NCI-H524 treated with DMSO at 0.1 percent for 48 hours (cell line): Measurements from ENCODE around the gene AVPR1B.
"Not testable (repeated sequence)": the region's sequence is repeated elsewhere in the genome, so short reads cannot be mapped to it uniquely, and the experiment has no call there.

Experiments used
- DNase-seq: peaks from one replicate; lab custom pipeline; 2025; lab: John Stamatoyannopoulos, UW

AVPR1B gene

GRCh38 chr1:206081856-206082255, 35.3 kb downstream of the AVPR1B start:
- DNase-seq: no peak

- no peak for DNase-seq
Measured at GRCh38 chr1:206080026-206080820, 37.0 kb downstream of the AVPR1B start.

DNA sequence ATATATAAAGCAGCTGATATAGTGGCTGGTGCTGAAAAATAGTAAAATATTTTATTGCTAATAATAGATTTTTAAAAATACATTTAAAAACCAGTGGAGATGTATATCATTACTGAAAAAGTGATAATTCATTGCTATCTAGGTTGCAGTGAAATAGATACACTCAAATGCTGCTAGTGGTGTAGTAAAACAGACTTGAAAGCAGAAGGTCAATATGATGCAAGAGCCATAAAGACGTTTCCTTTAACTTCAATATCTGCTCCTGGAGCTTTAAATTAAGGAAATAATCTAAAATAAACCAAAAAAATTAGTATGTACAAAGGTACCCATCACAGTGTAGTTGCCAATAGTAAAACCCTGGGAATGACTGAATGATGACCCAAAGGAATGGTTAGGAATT, 38.1 kb downstream of the AVPR1B start:
- no peak for DNase-seq

- DNase-seq: no peak
Measured at GRCh38 chr1:206075786-206076755, 41.1 kb downstream of the AVPR1B start.

DNA sequence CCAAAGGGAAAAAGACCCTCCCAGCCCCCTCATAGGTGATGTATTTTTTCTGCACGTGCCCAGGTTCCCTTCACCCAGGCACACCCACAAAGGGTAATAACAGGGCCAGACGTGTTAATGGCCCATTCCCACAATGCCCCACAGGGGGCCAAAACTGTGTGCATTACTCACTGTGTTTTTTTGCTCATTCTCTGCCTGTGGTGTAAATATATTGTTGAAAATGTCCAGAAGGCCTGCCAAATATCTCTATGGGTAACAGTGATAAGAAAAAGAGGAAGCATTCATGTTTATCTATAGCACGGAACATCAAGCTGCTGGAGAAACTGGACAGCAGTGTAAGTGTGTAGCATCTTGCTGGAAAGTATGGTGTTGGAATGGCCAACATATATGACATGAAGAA, 42.3 kb downstream of the AVPR1B start:
- DNase-seq: no peak

DNA sequence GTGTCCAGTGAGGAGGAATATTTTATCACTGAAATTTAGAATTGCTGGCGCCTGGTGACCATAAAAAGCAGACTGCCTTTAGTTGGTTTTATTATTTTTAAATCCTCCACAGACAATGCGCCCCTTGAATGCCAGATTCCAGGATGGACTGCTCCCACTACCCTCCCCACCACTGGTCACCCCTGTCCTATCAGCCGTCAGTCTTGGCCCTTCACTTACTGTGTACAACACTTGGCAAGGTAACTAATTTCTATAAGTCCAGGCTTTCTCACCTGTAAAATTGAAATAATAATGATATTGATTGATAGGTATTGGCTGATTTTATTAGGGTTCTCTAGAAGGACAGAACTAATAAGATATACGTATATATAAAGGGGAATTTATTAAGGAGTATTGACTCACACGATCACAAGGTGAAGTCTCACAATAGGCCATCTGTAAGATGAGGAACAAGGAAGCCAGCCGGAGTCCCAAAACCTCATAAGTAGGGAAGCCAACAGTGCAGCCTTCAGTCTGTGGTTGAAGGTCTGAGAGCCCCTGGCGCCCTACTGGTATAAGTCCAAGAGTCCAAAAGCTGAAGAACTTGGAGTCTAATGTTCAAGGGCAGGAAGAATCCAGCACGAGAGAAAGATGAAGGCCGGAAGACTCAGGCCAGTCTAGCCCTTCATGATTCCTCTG, 46.4 kb downstream of the AVPR1B start:
- no peak for DNase-seq

- no peak for DNase-seq
Measured at GRCh38 chr1:206068314-206068713, 48.9 kb downstream of the AVPR1B start.

DNA sequence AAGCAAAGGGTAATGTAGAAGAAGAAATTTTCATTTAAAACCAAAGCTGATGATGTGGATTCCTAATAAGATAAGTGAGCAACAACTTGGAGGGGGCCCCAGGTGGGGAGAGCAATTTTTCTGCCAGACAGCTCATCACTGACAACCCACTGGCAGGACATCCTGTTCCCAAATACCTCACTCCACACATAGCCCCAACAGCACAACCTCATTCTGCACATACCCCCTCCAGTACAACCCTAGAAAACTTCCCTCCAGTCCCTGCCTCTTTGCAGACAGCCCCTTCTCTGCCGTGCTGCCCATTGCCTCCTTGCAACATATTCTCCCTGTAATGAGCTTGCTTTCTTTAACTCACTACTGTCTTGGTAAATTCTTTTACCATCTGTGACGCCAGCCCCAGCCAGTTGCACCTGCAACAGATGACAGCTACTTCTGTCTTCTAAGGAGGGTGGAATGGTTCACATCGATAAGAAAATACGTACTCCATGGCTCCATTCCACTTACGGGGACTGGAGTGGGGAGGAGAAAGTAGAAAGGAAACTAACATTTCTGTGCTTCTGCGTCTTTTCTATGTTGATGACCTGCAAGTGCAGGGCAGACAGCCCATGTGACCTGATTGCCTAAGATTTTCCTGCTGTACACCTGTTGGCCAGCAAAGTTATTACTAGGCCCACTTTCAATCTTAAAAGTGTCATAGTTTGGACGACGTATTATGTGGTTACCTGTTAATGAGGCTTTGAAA, 49.5 kb downstream of the AVPR1B start:
- no peak for DNase-seq

DNA sequence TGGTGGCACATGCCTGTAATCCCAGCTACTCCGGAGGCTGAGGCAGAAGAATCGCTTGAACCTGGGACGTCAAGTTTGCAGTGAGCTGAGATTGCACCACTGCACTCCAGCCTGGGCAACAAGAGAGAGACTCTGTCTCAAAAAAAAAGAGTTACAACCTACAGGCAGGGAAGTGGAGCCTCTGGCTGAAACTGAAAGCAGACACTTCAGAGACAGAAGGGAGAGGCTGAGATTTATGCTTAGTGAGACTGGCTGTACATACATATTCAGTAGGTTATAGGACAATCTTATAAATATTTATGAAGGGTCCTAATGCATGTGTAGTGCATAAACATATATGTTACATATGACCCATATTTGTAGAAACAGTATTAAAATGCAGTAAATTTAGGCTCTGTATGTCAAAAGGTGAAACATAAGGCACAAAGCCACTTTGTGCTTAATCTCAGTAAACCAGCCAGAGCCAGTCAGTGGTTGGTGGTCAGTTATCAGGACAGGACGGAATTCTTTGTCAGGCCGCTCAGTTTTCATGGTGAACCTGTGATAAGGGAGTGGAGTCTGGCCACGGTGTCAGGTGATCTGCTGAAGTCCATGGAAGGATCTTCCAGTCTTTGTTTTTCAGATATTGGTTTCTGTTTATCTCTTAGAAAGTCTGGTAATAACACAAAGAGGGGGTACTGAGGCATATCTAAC, 50.6 kb downstream of the AVPR1B start:
- DNase-seq: no peak

- no peak for DNase-seq
Measured at GRCh38 chr1:206065547-206066145, 51.5 kb downstream of the AVPR1B start.

DNA sequence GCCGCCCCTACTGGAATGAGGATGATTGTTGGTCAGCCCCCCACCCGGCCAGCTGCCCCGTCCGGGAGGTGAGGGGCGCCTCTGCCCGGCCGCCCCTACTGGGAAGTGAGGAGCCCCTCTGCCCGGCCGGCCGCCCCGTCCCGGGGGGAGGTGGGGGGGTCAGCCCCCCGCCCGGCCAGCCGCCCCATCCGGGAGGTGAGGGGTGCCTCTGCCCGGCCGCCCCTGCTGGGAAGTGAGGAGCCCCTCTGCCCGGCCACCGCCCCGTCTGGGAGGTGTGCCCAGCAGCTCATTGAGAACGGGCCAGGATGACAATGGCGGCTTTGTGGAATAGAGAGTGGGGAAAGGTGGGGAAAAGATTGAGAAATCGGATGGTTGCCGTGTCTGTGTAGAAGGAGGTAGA, 52.7 kb downstream of the AVPR1B start:
- not testable (repeated sequence) for DNase-seq

- DNase-seq: not testable (repeated sequence)
Measured at GRCh38 chr1:206064001-206064400, 53.2 kb downstream of the AVPR1B start.

- DNase-seq: no peak
Measured at GRCh38 chr1:206062464-206062863, 54.7 kb downstream of the AVPR1B start.

DNA sequence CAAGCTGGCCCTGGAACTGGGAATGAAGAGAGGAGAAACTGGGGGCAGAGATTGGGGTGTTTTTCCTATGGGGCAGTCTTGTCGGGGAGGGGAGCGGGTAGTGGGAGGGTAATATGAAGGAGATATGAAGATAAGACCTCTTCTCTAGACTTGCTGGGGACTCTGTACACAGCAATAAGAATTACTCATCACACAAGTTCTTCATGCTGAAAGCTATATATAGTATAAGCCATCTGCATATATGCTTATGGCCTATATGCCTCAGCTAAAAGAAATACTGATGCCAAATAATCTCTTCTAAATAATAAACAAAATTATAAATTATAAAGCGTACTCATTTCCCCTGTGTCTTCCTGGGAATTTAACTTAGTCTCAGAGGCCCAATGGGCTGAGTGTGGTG, 56.3 kb downstream of the AVPR1B start:
- no peak for DNase-seq
